ENCODE measurements around the gene SNRPA1. TPM values are rescaled to one million over a fixed set of nuclear protein-coding genes. Genes with fewer than 3 reads are reported as not detected.

SNRPA1 gene
- total RNA-seq, 4 donors from 2014 or later: 19.9 to 35.7 (median 25.2) TPM

GRCh38 chr15:101267320-101268104 is 27.5 kb downstream of the SNRPA1 start:
- H3K27ac ChIP-seq (replicated peaks in 1 of 4): peak overlapping the region; percentile 7 to 67 (median 30)
- H3K9me3 ChIP-seq: no peaks in the 10 kb centered on the region
- DNase-seq (ENCODE audit: extremely low spot score): no peak
- peaks cover 0 to 30% (median 22%) of the 10 kb centered on the region in 4 donors for H3K4me1 ChIP-seq
- H3K4me3 ChIP-seq: no peak overlapping the region
- H3K27me3 ChIP-seq: no peaks in the 10 kb centered on the region
- intact Hi-C loops (cut with DNase I): no loop called here
- H3K36me3 ChIP-seq: peaks cover 29 to 38% (median 31%) of the 10 kb centered on the region in 4 donors
- WGBS: 69% methylated on average over 12 of the region's 18 CpGs
- TF ChIP-seq EP300 (IDR thresholded peaks at IDR 0.05) (no peak), POLR2AphosphoS5 (IDR thresholded peaks at IDR 0.05) (peak; percentile 27 to 60)

- Histone ChIP-seq H3K4me1 (peaks cover 0 to 30% (median 22%) of the 10 kb centered on the region in 4 donors), H3K4me3 (no peak overlapping the region), H3K36me3 (peaks cover 22 to 31% (median 25%) of the 10 kb centered on the region in 4 donors), H3K27ac (replicated peaks in 1 of 4) (peak overlapping the region; percentile 7 to 67 (median 24)), H3K27me3 (no peaks in the 10 kb centered on the region), H3K9me3 (no peaks in the 10 kb centered on the region)
- no peak for TF ChIP-seq EP300 (IDR thresholded peaks at IDR 0.05)
- intact Hi-C loops (cut with DNase I): no loop called here
- DNase-seq (ENCODE audit: extremely low spot score): no peak
- 81% methylated on average over 8 of the region's 9 CpGs for WGBS
Measured at GRCh38 chr15:101266787-101267186, 28.3 kb downstream of the SNRPA1 start.

GRCh38 chr15:101266034-101266433 is 29.0 kb downstream of the SNRPA1 start:
- intact Hi-C loops (cut with DNase I): no loop called here
- 42% methylated on average over 3 of the region's 3 CpGs for WGBS
- Histone ChIP-seq H3K27me3 (no peaks in the 10 kb centered on the region), H3K27ac (replicated peaks in 1 of 4) (no peak overlapping the region), H3K4me3 (no peak overlapping the region), H3K4me1 (peaks cover 0 to 30% (median 22%) of the 10 kb centered on the region in 4 donors), H3K36me3 (peaks cover 15 to 23% (median 17%) of the 10 kb centered on the region in 4 donors), H3K9me3 (no peaks in the 10 kb centered on the region)
- no peak for DNase-seq (ENCODE audit: extremely low spot score)
- TF ChIP-seq EP300 (IDR thresholded peaks at IDR 0.05): no peak
- peak in 1 of 2 donors; percentile 12 for TF ChIP-seq POLR2AphosphoS5 (IDR thresholded peaks at IDR 0.05)
- no peak for TF ChIP-seq POLR2A (IDR thresholded peaks at IDR 0.05; ENCODE audit: low read depth)
- no peak for TF ChIP-seq CTCF (IDR thresholded peaks at IDR 0.05)

GRCh38 chr15:101264911-101265641 is 30.0 kb downstream of the SNRPA1 start:
- DNase-seq (ENCODE audit: extremely low spot score): no peak
- intact Hi-C loops (cut with DNase I): no loop called here
- H3K4me3 ChIP-seq: no peak overlapping the region
- no peak overlapping the region for H3K27ac ChIP-seq (replicated peaks in 1 of 4)
- 84% methylated on average over 14 of the region's 17 CpGs for WGBS
- no peaks in the 10 kb centered on the region for H3K27me3 ChIP-seq
- no peaks in the 10 kb centered on the region for H3K9me3 ChIP-seq
- H3K4me1 ChIP-seq: peaks cover 0 to 30% (median 22%) of the 10 kb centered on the region in 4 donors
- H3K36me3 ChIP-seq: peaks cover 6 to 13% (median 8%) of the 10 kb centered on the region in 4 donors
- TF ChIP-seq POLR2AphosphoS5 (IDR thresholded peaks at IDR 0.05) (no peak), EP300 (IDR thresholded peaks at IDR 0.05) (no peak), POLR2A (IDR thresholded peaks at IDR 0.05; ENCODE audit: low read depth) (no peak), CTCF (IDR thresholded peaks at IDR 0.05) (no peak)

- TF ChIP-seq CTCF (IDR thresholded peaks at IDR 0.05) (no peak), POLR2AphosphoS5 (IDR thresholded peaks at IDR 0.05) (no peak), POLR2A (IDR thresholded peaks at IDR 0.05; ENCODE audit: low read depth) (no peak), EP300 (IDR thresholded peaks at IDR 0.05) (no peak)
- Histone ChIP-seq H3K27me3 (no peaks in the 10 kb centered on the region), H3K9me3 (no peaks in the 10 kb centered on the region), H3K36me3 (peaks cover 0 to 3% (median 0%) of the 10 kb centered on the region in 4 donors), H3K4me3 (no peak overlapping the region), H3K4me1 (peaks cover 0 to 30% (median 22%) of the 10 kb centered on the region in 4 donors), H3K27ac (replicated peaks in 1 of 4) (no peak overlapping the region)
- DNase-seq (ENCODE audit: extremely low spot score): no peak
- 94% methylated on average over 4 of the region's 4 CpGs for WGBS
- intact Hi-C loops (cut with DNase I): no loop called here
Measured at GRCh38 chr15:101264011-101264410, 31.0 kb downstream of the SNRPA1 start.

Data from esophagus muscularis mucosa (tissue), 4 donors.